ENCODE results near the gene GALNS. TPM values are rescaled to one million over a fixed set of nuclear protein-coding genes. Genes with fewer than 3 reads are reported as not detected.

Gene GALNS
- 25.9 and 26.2 TPM in 2 replicates for total RNA-seq

GRCh38 chr16:88856828-88857727 lies at the start of gene GALNS, which contains the start of gene TRAPPC2L:
TSS of gene GALNS (minus strand) at chr16:88856947. CDS start at chr16:88856877, 70 bp downstream.
TSS of gene TRAPPC2L (plus strand) at chr16:88857127. CDS start at chr16:88857151, 24 bp downstream.

GRCh38 chr16:88866151-88866920 lies 9.6 kb upstream of the GALNS start, which contains the start of gene PABPN1L:
TSS of gene PABPN1L (minus strand) at chr16:88866660. CDS start at chr16:88866606, 54 bp downstream.

GRCh38 chr16:88811769-88812512 lies 44.8 kb downstream of the GALNS start, which contains the start of gene APRT:
TSS of gene APRT (minus strand) at chr16:88811928. CDS start at chr16:88811899, 29 bp downstream.

GRCh38 chr16:88803264-88803987 lies 53.3 kb downstream of the GALNS start, which contains the start of gene CDT1:
TSS of gene CDT1 (plus strand) at chr16:88803789. CDS start at chr16:88803832, 43 bp downstream.

GRCh38 chr16:88785106-88785924 lies 71.4 kb downstream of the GALNS start, which contains the start of gene PIEZO1:
TSS of gene PIEZO1 (minus strand) at chr16:88785220. CDS start at chr16:88784964, 256 bp downstream.

Other genes starting within 250 kb of the GALNS start
- 1.4 TPM in 1 of 2 replicates, not detected in the other for gene IL17C, start 218.4 kb downstream of the GALNS start, total RNA-seq
- gene CYBA, start 205.9 kb downstream of the GALNS start, total RNA-seq = 321 and 495 TPM in 2 replicates
- 255 and 295 TPM in 2 replicates for gene MVD, start 193.9 kb downstream of the GALNS start, total RNA-seq
- not detected in 2 replicates for gene SNAI3, start 170.4 kb downstream of the GALNS start, total RNA-seq
- 26.5 and 30.1 TPM in 2 replicates for gene RNF166, start 150.5 kb downstream of the GALNS start, total RNA-seq
- gene CTU2, start 150.4 kb downstream of the GALNS start, total RNA-seq = 21.9 and 25.0 TPM in 2 replicates
- gene PIEZO1, start 71.7 kb downstream of the GALNS start, total RNA-seq = 205 and 248 TPM in 2 replicates
- gene CDT1, start 53.2 kb downstream of the GALNS start, total RNA-seq = 18.6 and 29.4 TPM in 2 replicates
- 158 and 223 TPM in 2 replicates for gene APRT, start 45.0 kb downstream of the GALNS start, total RNA-seq
- gene TRAPPC2L, start 180 bp upstream of the GALNS start, total RNA-seq = 54.2 and 56.4 TPM in 2 replicates
- not detected in 2 replicates for gene PABPN1L, start 9.7 kb upstream of the GALNS start, total RNA-seq
- not detected in 2 replicates for gene CBFA2T3, start 120.3 kb upstream of the GALNS start, total RNA-seq
- gene ACSF3, start 236.9 kb upstream of the GALNS start, total RNA-seq = 24.3 and 47.3 TPM in 2 replicates

Measured in myometrial cell (primary cell).